Right lobe of liver (tissue), 6 donors: ENCODE measurements around the gene MAP7D1. TPM values are rescaled to one million over a fixed set of nuclear protein-coding genes. Genes with fewer than 3 reads are reported as not detected.

Experiments
- ATAC-seq, 4 donors: fragments of 200-7000 bp; cut with Tn5 transposase; one replicate each; pipeline ENCODE4 v1.9.1; 2020; ENCODE audit warnings: mild to moderate bottlenecking in 4 of 4, moderate library complexity in 4 of 4
- DNase-seq, 3 donors: peaks; one replicate each; pipeline ENCODE4 v3.0.0-alpha.2; 2020
- H3K27ac ChIP-seq, 3 donors: fragments of 200-600 bp; one replicate each; pipeline ENCODE4 v1.8.0; 2022
- H3K27me3 ChIP-seq, 2 donors: fragments of 200-600 bp; one replicate each; pipeline ENCODE4 v1.8.0; 2022
- H3K36me3 ChIP-seq, 4 donors: fragments of 200-600 bp; sonication (generic) in 1 of 4; one replicate each; pipeline versions ENCODE4 v1.5.1 to v1.8.0; 2017 to 2022; ENCODE audit warnings: control low read depth in 1 of 4
- H3K4me1 ChIP-seq, 4 donors: fragments of 200-600 bp; sonication (generic) in 1 of 4; one replicate each; pipeline versions ENCODE4 v1.5.1 to v1.8.0; 2017 to 2022; ENCODE audit warnings: control low read depth in 1 of 4
- H3K4me3 ChIP-seq, 3 donors: fragments of 200-600 bp; one replicate each; pipeline ENCODE4 v1.8.0; 2022
- H3K9me3 ChIP-seq, 4 donors: fragments of 200-600 bp; sonication (generic) in 1 of 4; one replicate each; pipeline versions ENCODE4 v1.5.1 to v1.8.0; 2017 to 2022; ENCODE audit warnings: control low read depth in 1 of 4
- POLR2A ChIP-seq: fragments of 450-650 bp; IDR thresholded peaks from one replicate; pipeline ENCODE4 v1.6.1; 2017; ENCODE audit warnings: antibody characterized with exemption, mild to moderate bottlenecking
- WGBS: methylation state at CpG from one replicate; pipeline ENCODE4 v1.1.6; 2018; ENCODE audit warnings: low coverage, low lambda C conversion rate; ENCODE audit not compliant: insufficient coverage; ENCODE audit errors: missing lambda C conversion rate; 5-methylcytosine and 5-hydroxymethylcytosine counted together
- intact Hi-C, 2 donors: fragments of 100-400 bp; cut with DNase I; formaldehyde crosslinking; loops; one replicate each; pipeline versions ENCODE4 v1.11.2 to v1.14.1; 2022
- total RNA-seq, 6 experiments: library from RNA; depleted of rRNA in 2 of 6; stranded (reverse); fragments of >200 nt in 2 of 6; fragmentation: NEBNext Ultra II Directional in 3 of 6; extraction: Animal tissue kit (Norgen Biotek cat#: 25700) in 3 of 6; gene quantifications; one replicate each; pipeline versions ENCODE4 v1.1.0 to v1.2.4, GENCODE V29; 2016 to 2023
- TF ChIP-seq, protein P1 (sequence below), 4 donors: fragments of 200-600 bp in 3 of 4; fragments of 450-650 bp in 1 of 4; IDR thresholded peaks; one replicate each; pipeline versions ENCODE4 v1.5.1 to v1.8.0; 2016 to 2022; ENCODE audit warnings: antibody characterized with exemption in 4 of 4, mild to moderate bottlenecking in 2 of 4
- donor health status: DM: no; HTN: yes; CAD: no.
- donor health status: DM: no; HTN: no; CAD: no.
- donor health status: DM: no; HTN: no; CAD: no.
- donor health status: DM: no; HTN: yes; CAD: no.
- donor health status: DM: no; HTN: yes; CAD: no.

The MAP7D1 gene
- total RNA-seq, 6 experiments from 2014 or later: 10.2 to 28.2 (median 15.8) TPM

DNA sequence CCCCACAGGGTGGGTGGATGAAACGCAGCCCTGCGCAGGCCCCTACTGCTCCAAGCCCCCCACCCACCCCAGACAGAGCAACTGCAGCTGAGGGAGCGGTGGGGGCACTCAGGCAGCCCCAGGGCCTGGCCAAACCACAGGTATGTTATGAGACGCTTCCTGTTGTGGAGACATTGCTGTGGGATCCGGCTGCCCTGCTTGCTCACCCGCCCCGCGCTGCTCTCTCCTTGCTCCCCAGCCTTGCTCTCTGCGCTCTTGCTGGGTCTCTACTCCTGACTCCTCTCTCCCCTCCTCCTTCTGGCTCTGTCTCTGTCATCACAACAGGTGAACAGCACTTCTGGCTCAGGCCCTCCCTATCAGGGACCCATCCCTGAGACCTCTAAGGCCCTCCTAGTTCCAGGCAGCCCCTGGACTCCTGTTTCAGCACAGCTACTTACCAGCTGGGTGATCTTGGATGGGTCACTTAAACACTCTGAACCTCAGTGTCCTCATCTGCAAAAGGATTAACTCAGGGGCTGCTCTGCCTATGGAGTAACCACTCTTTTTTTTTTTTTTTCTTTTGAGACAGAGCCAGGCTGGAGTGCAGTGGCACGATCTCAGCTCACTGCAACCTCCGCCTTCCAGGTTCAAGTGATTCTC lies 46.8 kb upstream of the MAP7D1 start:
- Histone ChIP-seq H3K4me1 (no peaks in the 10 kb centered on the region), H3K27ac (no peak overlapping the region), H3K9me3 (no peaks in the 10 kb centered on the region), H3K27me3 (no peaks in the 10 kb centered on the region), H3K36me3 (no peaks in the 10 kb centered on the region), H3K4me3 (no peak overlapping the region)
- intact Hi-C loops: no loop called here
- WGBS: 56% methylated on average over 7 of the region's 11 CpGs
- TF ChIP-seq, protein P1, sequence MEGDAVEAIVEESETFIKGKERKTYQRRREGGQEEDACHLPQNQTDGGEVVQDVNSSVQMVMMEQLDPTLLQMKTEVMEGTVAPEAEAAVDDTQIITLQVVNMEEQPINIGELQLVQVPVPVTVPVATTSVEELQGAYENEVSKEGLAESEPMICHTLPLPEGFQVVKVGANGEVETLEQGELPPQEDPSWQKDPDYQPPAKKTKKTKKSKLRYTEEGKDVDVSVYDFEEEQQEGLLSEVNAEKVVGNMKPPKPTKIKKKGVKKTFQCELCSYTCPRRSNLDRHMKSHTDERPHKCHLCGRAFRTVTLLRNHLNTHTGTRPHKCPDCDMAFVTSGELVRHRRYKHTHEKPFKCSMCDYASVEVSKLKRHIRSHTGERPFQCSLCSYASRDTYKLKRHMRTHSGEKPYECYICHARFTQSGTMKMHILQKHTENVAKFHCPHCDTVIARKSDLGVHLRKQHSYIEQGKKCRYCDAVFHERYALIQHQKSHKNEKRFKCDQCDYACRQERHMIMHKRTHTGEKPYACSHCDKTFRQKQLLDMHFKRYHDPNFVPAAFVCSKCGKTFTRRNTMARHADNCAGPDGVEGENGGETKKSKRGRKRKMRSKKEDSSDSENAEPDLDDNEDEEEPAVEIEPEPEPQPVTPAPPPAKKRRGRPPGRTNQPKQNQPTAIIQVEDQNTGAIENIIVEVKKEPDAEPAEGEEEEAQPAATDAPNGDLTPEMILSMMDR (IDR thresholded peaks at IDR 0.05): no peak
- no peak for TF ChIP-seq POLR2A
- DNase-seq (no peak), ATAC-seq (peak in 1 of 4 donors; percentile 19)

DNA sequence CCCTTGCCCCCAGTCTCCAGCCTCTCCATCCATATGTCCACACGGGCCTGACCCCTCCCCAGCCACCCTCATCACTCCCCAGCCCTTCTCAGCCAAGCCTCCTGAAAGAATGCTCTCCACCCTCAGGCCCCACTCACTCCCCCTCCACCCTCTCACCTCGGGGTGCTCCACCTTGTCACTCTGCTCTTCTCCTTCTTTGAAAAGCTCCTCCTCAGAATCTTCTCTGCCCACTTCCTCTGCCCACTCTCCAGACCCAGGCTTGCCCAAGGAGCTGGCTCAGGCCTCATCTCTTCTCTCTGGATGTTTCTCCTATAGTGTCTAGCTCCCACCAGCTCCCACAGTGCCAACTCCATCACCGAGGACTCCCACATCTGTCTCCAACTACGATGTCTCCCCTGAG lies 44.8 kb upstream of the MAP7D1 start:
- WGBS: 60% methylated on average over 4 of the region's 4 CpGs
- no peak overlapping the region for H3K4me3 ChIP-seq
- intact Hi-C loops: no loop called here

DNA sequence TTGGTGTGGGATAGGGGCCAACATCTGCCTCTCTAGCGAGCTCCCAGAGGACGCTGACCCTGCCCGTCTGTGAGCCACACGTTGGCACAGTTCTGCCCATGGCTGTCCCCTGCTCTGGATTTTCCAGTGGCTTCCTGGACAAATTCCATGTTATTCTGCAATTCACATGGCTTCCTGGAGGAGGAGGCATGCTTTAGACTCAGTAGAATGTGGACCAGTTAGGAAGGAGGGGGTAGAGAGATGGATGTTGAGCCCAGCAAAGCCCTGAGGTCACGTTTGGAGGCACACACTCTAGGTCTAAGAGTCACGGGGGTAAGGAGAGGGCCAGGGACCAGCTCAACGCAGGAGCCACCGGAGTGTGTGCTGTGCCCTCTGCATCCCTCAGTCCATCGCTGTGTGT lies 43.1 kb upstream of the MAP7D1 start:
- intact Hi-C loops: no loop called here
- Histone ChIP-seq H3K4me1 (no peaks in the 10 kb centered on the region), H3K27me3 (no peaks in the 10 kb centered on the region), H3K4me3 (no peak overlapping the region), H3K27ac (no peak overlapping the region), H3K9me3 (no peaks in the 10 kb centered on the region), H3K36me3 (no peaks in the 10 kb centered on the region)
- ATAC-seq (no peak), DNase-seq (no peak)
- 58% methylated on average over 5 of the region's 9 CpGs for WGBS
- TF ChIP-seq, protein P1 (IDR thresholded peaks at IDR 0.05): no peak
- TF ChIP-seq POLR2A: no peak

More for the DNA sequence above, 44.8 kb upstream of the MAP7D1 start:
- H3K36me3 ChIP-seq: no peaks in the 10 kb centered on the region
- ATAC-seq: no peak
- no peaks in the 10 kb centered on the region for H3K27me3 ChIP-seq
- no peak for TF ChIP-seq POLR2A
- TF ChIP-seq, protein P1 (IDR thresholded peaks at IDR 0.05): no peak
- H3K4me1 ChIP-seq: no peaks in the 10 kb centered on the region
- no peak for DNase-seq
- no peaks in the 10 kb centered on the region for H3K9me3 ChIP-seq
- no peak overlapping the region for H3K27ac ChIP-seq

DNA sequence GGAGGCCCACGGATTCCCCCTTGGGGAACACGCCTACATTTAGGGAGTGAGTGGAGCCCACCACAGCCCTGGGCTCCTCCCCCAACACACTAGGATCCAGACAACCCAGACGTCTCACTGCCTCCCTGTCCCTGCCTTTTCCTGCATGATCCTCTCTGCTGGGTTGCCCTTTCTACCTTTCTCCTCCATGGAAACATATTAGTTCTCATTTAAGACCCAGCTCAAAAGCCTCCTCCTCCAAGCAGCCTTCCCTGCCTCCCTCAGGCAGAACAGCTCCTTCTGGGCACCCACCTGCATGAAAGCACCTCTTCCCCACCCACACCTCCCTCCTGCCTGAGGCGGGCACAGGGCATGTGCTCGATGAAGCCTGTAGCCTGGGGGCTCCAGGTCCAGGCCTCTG lies 41.6 kb upstream of the MAP7D1 start:
- intact Hi-C loops: no loop called here
- Histone ChIP-seq H3K36me3 (no peaks in the 10 kb centered on the region), H3K4me1 (no peaks in the 10 kb centered on the region), H3K27me3 (no peaks in the 10 kb centered on the region), H3K27ac (no peak overlapping the region), H3K4me3 (no peak overlapping the region), H3K9me3 (no peaks in the 10 kb centered on the region)
- ATAC-seq (no peak), DNase-seq (no peak)
- 85% methylated on average over 3 of the region's 5 CpGs for WGBS
- TF ChIP-seq, protein P1 (IDR thresholded peaks at IDR 0.05): no peak
- TF ChIP-seq POLR2A: no peak
